K562 (cell line): ENCODE data around the gene MEAF6. TPM values are rescaled to one million over a fixed set of nuclear protein-coding genes. Genes with fewer than 3 reads are reported as not detected.

Source experiments
- CEBPG ChIP-seq, 3 experiments: fragments of 200-800 bp in 1 of 3; sonication (Bioruptor generic) in 1 of 3; sonication (generic) in 1 of 3; formaldehyde crosslinking in 1 of 3; IDR thresholded peaks in 2 of 3; conservative IDR thresholded peaks in 1 of 3; 2 replicates each; pipeline versions ENCODE4 v1.6.1 to v1.8.0; 2016 to 2022; ENCODE audit warnings: missing compliant biosample characterization in 2 of 3, missing genetic modification characterization in 2 of 3, mild to moderate bottlenecking in 1 of 3, missing genetic modification reagents in 1 of 3
- GTF3C2 ChIP-seq: IDR thresholded peaks from 3 replicates; pipeline ENCODE4 v1.6.1; 2011; ENCODE audit warnings: borderline replicate concordance, mild to moderate bottlenecking, moderate library complexity; ENCODE audit not compliant: insufficient read length; ENCODE audit errors: extremely low read depth
- HDGF ChIP-seq: fragments of 450-650 bp; IDR thresholded peaks from 2 replicates; pipeline ENCODE4 v1.6.1; 2016
- MAFF ChIP-seq: IDR thresholded peaks from 2 replicates; pipeline ENCODE4 v1.6.1; 2012; ENCODE audit warnings: low read length, improper control_type of control experiment
- NFXL1 ChIP-seq: fragments of 450-650 bp; formaldehyde crosslinking; IDR thresholded peaks from 2 replicates; pipeline ENCODE4 v1.4.0; 2021; ENCODE audit warnings: mild to moderate bottlenecking
- PHB2 ChIP-seq: fragments of 450-650 bp; IDR thresholded peaks from 2 replicates; pipeline ENCODE4 v1.6.1; 2017; ENCODE audit warnings: low read depth
- PTRF ChIP-seq: fragments of 450-650 bp; IDR thresholded peaks from 2 replicates; pipeline ENCODE4 v1.6.1; 2016; ENCODE audit warnings: mild to moderate bottlenecking, missing genetic modification characterization, missing compliant biosample characterization
- TCF7 ChIP-seq: sonication (generic); IDR thresholded peaks from 2 replicates; pipeline ENCODE4 v1.6.1; 2016; ENCODE audit warnings: antibody characterized with exemption, borderline replicate concordance
- ZBTB1 ChIP-seq: sonication (generic); formaldehyde crosslinking; IDR thresholded peaks from 2 replicates; pipeline ENCODE4 v1.8.1; 2023; ENCODE audit warnings: missing genetic modification reagents, low read depth, mild to moderate bottlenecking, borderline replicate concordance
- ZHX1 ChIP-seq: fragments of 150-350 bp; conservative IDR thresholded peaks from 2 replicates; pipeline ENCODE4 v1.6.1; 2014; ENCODE audit warnings: low read length
- ZNF23 ChIP-seq: fragments of 250-450 bp; sonication (Bioruptor Pico); IDR thresholded peaks from 2 replicates; pipeline ENCODE4 v1.4.0; 2020; ENCODE audit warnings: mild to moderate bottlenecking
- ZNF830 ChIP-seq: fragments of 250-450 bp; sonication (Bioruptor Pico); IDR thresholded peaks from 2 replicates; pipeline ENCODE4 v1.5.0; 2021; ENCODE audit warnings: mild to moderate bottlenecking
- ZSCAN32 ChIP-seq: fragments of 450-650 bp; formaldehyde crosslinking; IDR thresholded peaks from 2 replicates; pipeline ENCODE4 v1.4.0; 2020; ENCODE audit warnings: mild to moderate bottlenecking, moderate library complexity
- polyA plus RNA-seq, 8 experiments: library from polyadenylated mRNA; depleted of rRNA in 4 of 8; stranded (reverse) in 5 of 8; unstranded in 3 of 8; fragments of >200 nt; fragmentation: Nextera tagmentation in 2 of 8; fragmentation: Illumina TruSeq in 1 of 8; extraction: Ambion mirVana in 2 of 8; extraction: Trizol in 1 of 8; gene quantifications; 2 replicates each; pipeline versions ENCODE4 v1.2.1 to v1.2.3, GENCODE V29; 2011 to 2014; ENCODE audit warnings: inconsistent platforms in 1 of 8, missing spikeins in 1 of 8
- total RNA-seq, 7 experiments: library from RNA; depleted of rRNA in 6 of 7; stranded (reverse); fragments of >200 nt in 6 of 7; fragmentation: Illumina TruSeq in 2 of 7; extraction: Trizol in 2 of 7; gene quantifications; 2 replicates each; pipeline versions ENCODE4 v1.2.1 to v1.2.3, GENCODE V29; 2011 to 2021; ENCODE audit warnings: low replicate concordance in 1 of 7
- TF ChIP-seq, protein P1 (sequence below): fragments of 250-450 bp; sonication (Bioruptor Pico); IDR thresholded peaks from 2 replicates; pipeline ENCODE4 v1.4.0; 2020; ENCODE audit warnings: mild to moderate bottlenecking, moderate library complexity, borderline replicate concordance

Gene MEAF6
- total and polyA plus RNA-seq, 9 of the 15 experiments (the other 6 are each of a cell fraction or from before 2014, with no cell fraction given), result 55.0 to 151 (median 92.3) TPM

- TF ChIP-seq ZHX1 (no peak), ZBTB1 (CRISPR knock-in tag) (0 out of 2 replicates have a peak, but pooled peaks have one; percentile 21), TCF7 (no peak), CEBPG (CRISPR knock-in tag; IDR thresholded peaks at IDR 0.05) (no peak), CEBPG (tag; conservative IDR thresholded peaks at IDR 0.05 in 1 of 2, IDR thresholded peaks at IDR 0.05 in 1 of 2) (0 out of 4 replicates have a peak, but pooled peaks of 1 of the 2 experiments have one; percentile 3), HDGF (0 out of 2 replicates have a peak, but pooled peaks have one; percentile 74), PHB2 (no peak), MAFF (no peak), NFXL1 (CRISPR knock-in tag) (no peak), ZNF830 (CRISPR knock-in tag) (no peak), ZSCAN32 (CRISPR knock-in tag) (no peak), GTF3C2 (no peak), ZNF23 (no peak), PTRF (tag) (no peak)
- TF ChIP-seq, protein P1, sequence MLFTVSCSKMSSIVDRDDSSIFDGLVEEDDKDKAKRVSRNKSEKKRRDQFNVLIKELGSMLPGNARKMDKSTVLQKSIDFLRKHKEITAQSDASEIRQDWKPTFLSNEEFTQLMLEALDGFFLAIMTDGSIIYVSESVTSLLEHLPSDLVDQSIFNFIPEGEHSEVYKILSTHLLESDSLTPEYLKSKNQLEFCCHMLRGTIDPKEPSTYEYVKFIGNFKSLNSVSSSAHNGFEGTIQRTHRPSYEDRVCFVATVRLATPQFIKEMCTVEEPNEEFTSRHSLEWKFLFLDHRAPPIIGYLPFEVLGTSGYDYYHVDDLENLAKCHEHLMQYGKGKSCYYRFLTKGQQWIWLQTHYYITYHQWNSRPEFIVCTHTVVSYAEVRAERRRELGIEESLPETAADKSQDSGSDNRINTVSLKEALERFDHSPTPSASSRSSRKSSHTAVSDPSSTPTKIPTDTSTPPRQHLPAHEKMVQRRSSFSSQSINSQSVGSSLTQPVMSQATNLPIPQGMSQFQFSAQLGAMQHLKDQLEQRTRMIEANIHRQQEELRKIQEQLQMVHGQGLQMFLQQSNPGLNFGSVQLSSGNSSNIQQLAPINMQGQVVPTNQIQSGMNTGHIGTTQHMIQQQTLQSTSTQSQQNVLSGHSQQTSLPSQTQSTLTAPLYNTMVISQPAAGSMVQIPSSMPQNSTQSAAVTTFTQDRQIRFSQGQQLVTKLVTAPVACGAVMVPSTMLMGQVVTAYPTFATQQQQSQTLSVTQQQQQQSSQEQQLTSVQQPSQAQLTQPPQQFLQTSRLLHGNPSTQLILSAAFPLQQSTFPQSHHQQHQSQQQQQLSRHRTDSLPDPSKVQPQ, result no peak
Observed at GRCh38 chr1:37480125-37480466, 34.5 kb downstream of the MEAF6 start (continued).
